H1 (cell line): ENCODE data around the gene HMCES. TPM values are rescaled to one million over a fixed set of nuclear protein-coding genes. Genes with fewer than 3 reads are reported as not detected.

Source experiments
- CTCF ChIA-PET: fragments of 300-600 bp; sonication (Branson Sonifier 250); formaldehyde crosslinking; loops from one replicate; lab custom pipeline; 2021; ENCODE audit not compliant: partially characterized antibody; lab: Charles Lee
- POLR2A ChIA-PET: fragments of 300-600 bp; sonication (Branson Sonifier 250); formaldehyde crosslinking; loops from one replicate; lab custom pipeline; 2021; ENCODE audit warnings: inconsistent platforms; ENCODE audit not compliant: partially characterized antibody; lab: Charles Lee
- DNase-seq, 2 experiments: peaks; one replicate each; pipeline versions ENCODE4 v3.0.0 to v3.0.0-alpha.2; 2010 to 2022; ENCODE audit warnings: low spot score in 2 of 2, low read depth in 1 of 2, mixed read lengths in 1 of 2
- FAIRE-seq: peaks from 2 replicates; lab custom pipeline; 2011; peaks lifted over from hg19 to GRCh38; lab: Jason Lieb, UNC
- H2AFZ ChIP-seq: 2 replicates; pipeline ENCODE4 v1.8.1; 2012; ENCODE audit warnings: low read length, inconsistent platforms
- H2AK5ac ChIP-seq: 2 replicates; pipeline ENCODE4 v1.6.1; 2013; ENCODE audit warnings: low read depth, low read length
- H2BK120ac ChIP-seq: replicated peaks from 2 replicates; pipeline ENCODE3; 2013; ENCODE audit warnings: low read depth, low read length, inconsistent platforms
- H2BK12ac ChIP-seq: 2 replicates; pipeline ENCODE4 v1.6.1; 2013; ENCODE audit warnings: low read depth, low read length
- H2BK15ac ChIP-seq: 2 replicates; pipeline ENCODE4 v1.6.1; 2013; ENCODE audit warnings: low read length
- H2BK20ac ChIP-seq: 2 replicates; pipeline ENCODE4 v1.6.1; 2013; ENCODE audit warnings: low read length
- H2BK5ac ChIP-seq: 2 replicates; pipeline ENCODE4 v1.6.1; 2013; ENCODE audit warnings: low read depth, low read length
- H3K14ac ChIP-seq: 2 replicates; pipeline ENCODE4 v1.6.1; 2013; ENCODE audit warnings: inconsistent platforms; ENCODE audit not compliant: insufficient read length
- H3K18ac ChIP-seq: 2 replicates; pipeline ENCODE4 v1.6.1; 2013; ENCODE audit warnings: low read length; ENCODE audit errors: extremely low read depth
- H3K23ac ChIP-seq: 2 replicates; pipeline ENCODE4 v1.6.1; 2013; ENCODE audit warnings: inconsistent platforms; ENCODE audit not compliant: insufficient read length
- H3K23me2 ChIP-seq: 2 replicates; pipeline ENCODE4 v1.6.1; 2013; ENCODE audit warnings: low read depth, low read length
- H3K27ac ChIP-seq: 2 replicates; pipeline ENCODE4 v1.6.1; 2011; ENCODE audit warnings: low read depth, low read length, inconsistent platforms
- H3K27me3 ChIP-seq, 4 experiments: replicated peaks in 1 of 4; 1 replicate in 1 of 4; 2 replicates in 3 of 4; pipeline versions ENCODE4 v1.6.1 to v1.8.1; 2011 to 2013; ENCODE audit warnings: low read length in 3 of 4, mild to moderate bottlenecking in 3 of 4, inconsistent platforms in 2 of 4, mixed read lengths in 2 of 4, moderate library complexity in 1 of 4; ENCODE audit not compliant: control insufficient read depth in 3 of 4, insufficient read depth in 3 of 4; ENCODE audit errors: extremely low read depth in 1 of 4
- H3K36me3 ChIP-seq, 4 experiments: 2 replicates each; pipeline versions ENCODE4 v1.6.1 to v1.8.1; 2011 to 2013; ENCODE audit warnings: mild to moderate bottlenecking in 4 of 4, low read length in 3 of 4, moderate library complexity in 2 of 4, control low read depth in 1 of 4, inconsistent platforms in 1 of 4; ENCODE audit not compliant: insufficient read depth in 4 of 4, control insufficient read depth in 2 of 4
- H3K4ac ChIP-seq: replicated peaks from 2 replicates; pipeline ENCODE3; 2013; ENCODE audit warnings: low read length, low read depth, mixed read lengths, inconsistent platforms; ENCODE audit not compliant: insufficient read length
- H3K4me1 ChIP-seq, 4 experiments: replicated peaks in 1 of 4; 1 replicate in 1 of 4; 2 replicates in 3 of 4; pipeline versions ENCODE4 v1.6.1 to v1.8.1; 2011 to 2013; ENCODE audit warnings: low read length in 3 of 4, inconsistent platforms in 2 of 4, mixed read lengths in 1 of 4; ENCODE audit not compliant: insufficient read depth in 4 of 4, control insufficient read depth in 3 of 4
- H3K4me2 ChIP-seq, 2 experiments: 2 replicates each; pipeline versions ENCODE4 v1.6.1 to v1.8.1; 2011 to 2013; ENCODE audit warnings: low read depth in 2 of 2, low read length in 2 of 2, control low read depth in 1 of 2, inconsistent platforms in 1 of 2, mild to moderate bottlenecking in 1 of 2; ENCODE audit not compliant: insufficient read depth in 1 of 2
- H3K4me3 ChIP-seq, 4 experiments: fragments of 200-600, 300-600 bp in 1 of 4; sonication (generic), shearing (Covaris generic), sonication (Bioruptor Twin) in 1 of 4; 2 replicates each; pipeline versions ENCODE4 v1.5.1 to v1.8.1; 2011 to 2016; ENCODE audit warnings: low read length in 4 of 4, low read depth in 3 of 4, control low read depth in 2 of 4, inconsistent platforms in 2 of 4, mild to moderate bottlenecking in 2 of 4, mixed read lengths in 1 of 4, moderate library complexity in 1 of 4; ENCODE audit not compliant: insufficient read depth in 2 of 4; ENCODE audit errors: extremely low read depth in 1 of 4
- H3K56ac ChIP-seq: replicated peaks from 2 replicates; pipeline ENCODE3; 2013; ENCODE audit warnings: low read depth, mild to moderate bottlenecking, mixed read lengths, low read length, inconsistent platforms; ENCODE audit not compliant: insufficient read length
- H3K79me1 ChIP-seq: 2 replicates; pipeline ENCODE4 v1.6.1; 2013; ENCODE audit warnings: low read depth, low read length, control low read depth
- H3K79me2 ChIP-seq, 2 experiments: 2 replicates each; pipeline versions ENCODE4 v1.6.1 to v1.8.1; 2012 to 2013; ENCODE audit warnings: low read length in 2 of 2, mild to moderate bottlenecking in 2 of 2, inconsistent platforms in 1 of 2; ENCODE audit not compliant: insufficient read depth in 2 of 2, control insufficient read depth in 1 of 2
- H3K9ac ChIP-seq, 4 experiments: replicated peaks in 1 of 4; 1 replicate in 1 of 4; 2 replicates in 3 of 4; pipeline versions ENCODE4 v1.6.1 to v1.8.1; 2011 to 2013; ENCODE audit warnings: low read depth in 3 of 4, low read length in 3 of 4, control low read depth in 2 of 4, mild to moderate bottlenecking in 2 of 4, moderate library complexity in 2 of 4, inconsistent platforms in 1 of 4; ENCODE audit errors: extremely low read depth in 1 of 4
- H3K9me3 ChIP-seq, 2 experiments: 2 replicates each; pipeline versions ENCODE4 v1.6.1 to v1.8.1; 2012 to 2013; ENCODE audit warnings: mild to moderate bottlenecking in 2 of 2, moderate library complexity in 2 of 2, control low read depth in 1 of 2, inconsistent platforms in 1 of 2, low read depth in 1 of 2, low read length in 1 of 2, mixed read lengths in 1 of 2; ENCODE audit not compliant: insufficient read depth in 2 of 2
- H4K20me1 ChIP-seq, 2 experiments: replicated peaks in 1 of 2; 2 replicates each; pipeline versions ENCODE3 to v1.8.1; 2011 to 2013; ENCODE audit warnings: inconsistent platforms in 2 of 2, low read length in 2 of 2, mild to moderate bottlenecking in 1 of 2; ENCODE audit not compliant: insufficient read depth in 2 of 2, control insufficient read depth in 1 of 2
- H4K5ac ChIP-seq: 2 replicates; pipeline ENCODE4 v1.6.1; 2013; ENCODE audit warnings: low read length, low read depth, mixed read lengths, inconsistent platforms; ENCODE audit not compliant: insufficient read length
- H4K8ac ChIP-seq: 2 replicates; pipeline ENCODE4 v1.8.0; 2013; ENCODE audit warnings: mild to moderate bottlenecking, moderate library complexity, low read length, inconsistent platforms; ENCODE audit not compliant: insufficient read depth; ENCODE audit errors: extremely low read depth
- H4K91ac ChIP-seq: replicated peaks from 2 replicates; pipeline ENCODE3; 2013; ENCODE audit warnings: low read length, mixed read lengths, inconsistent platforms; ENCODE audit not compliant: insufficient read length
- BCL11A ChIP-seq, 2 experiments: IDR thresholded peaks; one replicate each; pipeline ENCODE4 v1.6.1; 2011; ENCODE audit warnings: low read depth in 2 of 2, low read length in 2 of 2, mild to moderate bottlenecking in 2 of 2
- CBX8 ChIP-seq: fragments of 300-800, 300-1000 bp; sonication (generic); IDR thresholded peaks from 2 replicates; pipeline ENCODE4 v1.7.1; 2016; ENCODE audit warnings: low read depth, low read length, borderline replicate concordance
- HDAC2 ChIP-seq, 2 experiments: fragments of 300-600 bp in 1 of 2; sonication (generic) in 1 of 2; IDR thresholded peaks; 2 replicates each; pipeline ENCODE4 v1.6.1; 2011 to 2012; ENCODE audit warnings: low read depth in 2 of 2, low read length in 2 of 2, mild to moderate bottlenecking in 2 of 2, moderate library complexity in 2 of 2, borderline replicate concordance in 1 of 2, inconsistent platforms in 1 of 2
- JUND ChIP-seq: IDR thresholded peaks from 2 replicates; pipeline ENCODE4 v1.6.1; 2011; ENCODE audit warnings: mild to moderate bottlenecking, improper control_type of control experiment, low read length
- NRF1 ChIP-seq: IDR thresholded peaks from 2 replicates; pipeline ENCODE4 v1.6.1; 2011; ENCODE audit warnings: mild to moderate bottlenecking, low read depth, low read length, improper control_type of control experiment
- POLR2A ChIP-seq, 2 experiments: IDR thresholded peaks; 1 replicate in 1 of 2; 2 replicates in 1 of 2; pipeline ENCODE4 v1.6.1; 2011; ENCODE audit warnings: low read depth in 2 of 2, low read length in 2 of 2, mild to moderate bottlenecking in 2 of 2; ENCODE audit errors: control extremely low read depth in 1 of 2
- SAP30 ChIP-seq: fragments of 300-600 bp; sonication (generic); IDR thresholded peaks from 2 replicates; pipeline ENCODE4 v1.7.1; 2012; ENCODE audit warnings: low read length, moderate library complexity, mild to moderate bottlenecking, inconsistent platforms; ENCODE audit not compliant: insufficient read depth, insufficient replicate concordance
- TAF1 ChIP-seq: IDR thresholded peaks from 2 replicates; pipeline ENCODE4 v1.6.1; 2011; ENCODE audit warnings: mild to moderate bottlenecking, low read depth, low read length
- WGBS, 2 experiments: shearing (Covaris generic) in 1 of 2; methylation state at CpG; one replicate each; pipeline versions ENCODE4 v1.1.6 to v1.1.7; 2013 to 2015; ENCODE audit warnings: low lambda C conversion rate in 2 of 2, mixed read lengths in 2 of 2, inconsistent platforms in 1 of 2, low coverage in 1 of 2, missing lambda C conversion rate in 1 of 2; ENCODE audit not compliant: insufficient replicate concordance in 2 of 2, insufficient coverage in 1 of 2, insufficient read length in 1 of 2; ENCODE audit errors: extremely low coverage in 1 of 2, missing lambda C conversion rate in 1 of 2; 5-methylcytosine and 5-hydroxymethylcytosine counted together
- polyA plus RNA-seq, 7 experiments: library from polyadenylated mRNA; depleted of rRNA in 3 of 7; stranded (reverse) in 5 of 7; unstranded in 2 of 7; fragments of >200 nt in 5 of 7; fragments of 200-250 nt in 2 of 7; gene quantifications; 1 replicate in 5 of 7; 2 replicates in 1 of 7; 4 replicates in 1 of 7; pipeline versions ENCODE4 v1.2.1 to v1.2.3, GENCODE V29; 2011 to 2013; ENCODE audit warnings: missing spikeins in 2 of 7, mixed read lengths in 2 of 7
- total RNA-seq: library from RNA; stranded (reverse); fragmentation: NEBNext Ultra II Directional; extraction: Animal tissue kit (Norgen Biotek cat#: 25700); gene quantifications from 2 replicates; pipeline ENCODE4 v1.2.1, GENCODE V29; 2021
- TF ChIP-seq, protein P1 (sequence below), 3 experiments: IDR thresholded peaks; 1 replicate in 2 of 3; 2 replicates in 1 of 3; pipeline versions ENCODE4 v1.5.1 to v1.6.1; 2011; ENCODE audit warnings: low read length in 3 of 3, mild to moderate bottlenecking in 3 of 3, inconsistent platforms in 2 of 3, low read depth in 1 of 3, moderate library complexity in 1 of 3; ENCODE audit not compliant: insufficient read depth in 1 of 3; ENCODE audit errors: control extremely low read depth in 1 of 3

Gene HMCES
- total and polyA plus RNA-seq, 2 of the 8 experiments (the other 6 are each of a cell fraction or from before 2014, with no cell fraction given), result 27.6 to 49.5 TPM

- ChIA-PET POLR2A (interaction anchor here (0.6 to 4.7 kb wide), 5 partner anchors 9 to 147 kb away, joined by 4 to 31 read pairs (median 14); partner anchors contain the start of gene CNBP), CTCF (interaction anchor here (0.7 to 3.9 kb wide), 5 partner anchors 9 to 250 kb away, joined by 3 to 35 read pairs (median 3); no protein-coding TSS in a partner anchor)
- Histone ChIP-seq H2AFZ (no peak overlapping the region), H3K27me3 (no peaks in the 10 kb centered on the region; a peak in 1 of 7 replicates), H3K23ac (no peak overlapping the region), H4K5ac (no peak overlapping the region), H3K18ac (no peak overlapping the region), H3K4ac (no peak overlapping the region), H3K9me3 (no peaks in the 10 kb centered on the region), H2BK120ac (no peak overlapping the region), H4K8ac (no peak overlapping the region), H2BK12ac (0 out of 2 replicates have a peak overlapping the region, but pooled peaks have one; percentile 43), H2BK20ac (no peak overlapping the region), H3K36me3 (no peaks in the 10 kb centered on the region), H3K23me2 (no peaks in the 10 kb centered on the region), H3K79me2 (no peaks in the 10 kb centered on the region), H3K4me1 (peaks cover 3 to 12% (median 7%) of the 10 kb centered on the region in 4 experiments), H3K4me2 (no peak overlapping the region), H3K79me1 (no peaks in the 10 kb centered on the region), H3K9ac (no peak overlapping the region), H2AK5ac (no peak overlapping the region), H3K4me3 (no peak overlapping the region), H2BK5ac (no peak overlapping the region), H2BK15ac (peak overlapping the region; percentile 61; the same call in 1 of the 2 replicates), H3K14ac (no peak overlapping the region), H3K27ac (no peak overlapping the region), H4K91ac (no peak overlapping the region), H4K20me1 (no peaks in the 10 kb centered on the region), H3K56ac (no peak overlapping the region)
- DNase-seq (no peak), FAIRE-seq (no peak)
- 92% methylated on average over 7 of the region's 7 CpGs; no CpG with 5 or more reads in 1 of the 2 experiments for WGBS, 2 experiments
- TF ChIP-seq SAP30, result no peak
- TF ChIP-seq POLR2A (IDR thresholded peaks at IDR 0.05; ENCODE audit: control extremely low read depth in 1 of 2, low read depth in 2 of 2, low read length in 2 of 2), result no peak
- TF ChIP-seq, protein P1, sequence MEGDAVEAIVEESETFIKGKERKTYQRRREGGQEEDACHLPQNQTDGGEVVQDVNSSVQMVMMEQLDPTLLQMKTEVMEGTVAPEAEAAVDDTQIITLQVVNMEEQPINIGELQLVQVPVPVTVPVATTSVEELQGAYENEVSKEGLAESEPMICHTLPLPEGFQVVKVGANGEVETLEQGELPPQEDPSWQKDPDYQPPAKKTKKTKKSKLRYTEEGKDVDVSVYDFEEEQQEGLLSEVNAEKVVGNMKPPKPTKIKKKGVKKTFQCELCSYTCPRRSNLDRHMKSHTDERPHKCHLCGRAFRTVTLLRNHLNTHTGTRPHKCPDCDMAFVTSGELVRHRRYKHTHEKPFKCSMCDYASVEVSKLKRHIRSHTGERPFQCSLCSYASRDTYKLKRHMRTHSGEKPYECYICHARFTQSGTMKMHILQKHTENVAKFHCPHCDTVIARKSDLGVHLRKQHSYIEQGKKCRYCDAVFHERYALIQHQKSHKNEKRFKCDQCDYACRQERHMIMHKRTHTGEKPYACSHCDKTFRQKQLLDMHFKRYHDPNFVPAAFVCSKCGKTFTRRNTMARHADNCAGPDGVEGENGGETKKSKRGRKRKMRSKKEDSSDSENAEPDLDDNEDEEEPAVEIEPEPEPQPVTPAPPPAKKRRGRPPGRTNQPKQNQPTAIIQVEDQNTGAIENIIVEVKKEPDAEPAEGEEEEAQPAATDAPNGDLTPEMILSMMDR (IDR thresholded peaks at IDR 0.05; ENCODE audit: control extremely low read depth in 1 of 3, insufficient read depth in 1 of 3, low read depth in 1 of 3, low read length in 3 of 3), result no peak
- TF ChIP-seq JUND, result no peak
- no peak for TF ChIP-seq TAF1
- no peak for TF ChIP-seq BCL11A (IDR thresholded peaks at IDR 0.05; ENCODE audit: low read depth in 2 of 2, low read length in 2 of 2)
- no peak for TF ChIP-seq NRF1
- TF ChIP-seq HDAC2 (IDR thresholded peaks at IDR 0.05; ENCODE audit: borderline replicate concordance in 1 of 2, low read depth in 2 of 2, low read length in 2 of 2), result no peak
- no peak for TF ChIP-seq CBX8
These were observed 48.2 kb upstream of the HMCES start for GRCh38 chr3:129230311-129231019.
